WERI-Rb-1 (cell line): ENCODE results near the gene FAM169A.
"Not testable (repeated sequence)": the region's sequence is repeated elsewhere in the genome, so short reads cannot be mapped to it uniquely, and the experiment has no call there.

Experiments used
- DNase-seq: peaks from one replicate; pipeline ENCODE4 v3.0.0-alpha.2; 2020
- H3K27ac ChIP-seq: fragments of 250-450 bp; sonication (Bioruptor Pico); 2 replicates; pipeline ENCODE4 v1.5.1; 2020; ENCODE audit warnings: mild to moderate bottlenecking, moderate library complexity
- H3K27me3 ChIP-seq: fragments of 250-450 bp; sonication (Bioruptor Pico); 2 replicates; pipeline ENCODE4 v1.5.1; 2021; ENCODE audit warnings: mild to moderate bottlenecking, low read depth, moderate library complexity; ENCODE audit not compliant: insufficient read depth, severe bottlenecking
- H3K36me3 ChIP-seq: fragments of 250-450 bp; sonication (Bioruptor Pico); 2 replicates; pipeline ENCODE4 v1.5.1; 2020; ENCODE audit warnings: mild to moderate bottlenecking, moderate library complexity
- H3K4me3 ChIP-seq: 2 replicates; pipeline ENCODE4 v1.5.1; 2011; ENCODE audit warnings: low read depth, mild to moderate bottlenecking, control low read depth, low read length
- H3K9me3 ChIP-seq: fragments of 250-450 bp; sonication (Bioruptor Pico); 2 replicates; pipeline ENCODE4 v1.5.1; 2021; ENCODE audit warnings: mild to moderate bottlenecking, moderate library complexity; ENCODE audit not compliant: severe bottlenecking
- TF ChIP-seq, protein P1 (sequence below): IDR thresholded peaks from 2 replicates; pipeline ENCODE4 v1.5.1; 2011; ENCODE audit warnings: low read depth, mild to moderate bottlenecking, control low read depth, inconsistent platforms, low read length

The FAM169A gene

DNA sequence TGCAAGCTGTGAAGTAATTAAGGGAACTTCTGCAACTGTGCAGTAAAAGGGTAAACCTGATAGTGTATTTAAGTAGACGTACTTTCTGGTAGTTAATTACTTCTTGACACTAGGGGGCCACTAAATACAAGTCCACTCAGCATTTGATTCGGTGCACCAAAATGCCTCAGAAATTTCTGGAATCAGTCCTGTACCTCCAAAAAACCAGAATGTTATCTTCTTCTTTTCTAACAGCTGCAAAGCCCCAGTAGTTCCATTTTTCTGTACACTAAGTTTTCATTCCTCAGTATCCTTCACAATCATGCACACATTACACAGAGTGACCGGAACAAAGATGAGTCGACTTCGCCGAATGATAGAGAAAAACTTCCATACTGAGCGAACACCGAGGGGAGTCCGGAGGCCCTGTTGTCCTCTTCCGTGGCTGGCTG is 99.8 kb downstream of the FAM169A start:
- no peaks in the 10 kb centered on the region for H3K9me3 ChIP-seq
- no peaks in the 10 kb centered on the region for H3K27me3 ChIP-seq
- peaks cover 44% of the 10 kb centered on the region for H3K36me3 ChIP-seq
- TF ChIP-seq, protein P1, sequence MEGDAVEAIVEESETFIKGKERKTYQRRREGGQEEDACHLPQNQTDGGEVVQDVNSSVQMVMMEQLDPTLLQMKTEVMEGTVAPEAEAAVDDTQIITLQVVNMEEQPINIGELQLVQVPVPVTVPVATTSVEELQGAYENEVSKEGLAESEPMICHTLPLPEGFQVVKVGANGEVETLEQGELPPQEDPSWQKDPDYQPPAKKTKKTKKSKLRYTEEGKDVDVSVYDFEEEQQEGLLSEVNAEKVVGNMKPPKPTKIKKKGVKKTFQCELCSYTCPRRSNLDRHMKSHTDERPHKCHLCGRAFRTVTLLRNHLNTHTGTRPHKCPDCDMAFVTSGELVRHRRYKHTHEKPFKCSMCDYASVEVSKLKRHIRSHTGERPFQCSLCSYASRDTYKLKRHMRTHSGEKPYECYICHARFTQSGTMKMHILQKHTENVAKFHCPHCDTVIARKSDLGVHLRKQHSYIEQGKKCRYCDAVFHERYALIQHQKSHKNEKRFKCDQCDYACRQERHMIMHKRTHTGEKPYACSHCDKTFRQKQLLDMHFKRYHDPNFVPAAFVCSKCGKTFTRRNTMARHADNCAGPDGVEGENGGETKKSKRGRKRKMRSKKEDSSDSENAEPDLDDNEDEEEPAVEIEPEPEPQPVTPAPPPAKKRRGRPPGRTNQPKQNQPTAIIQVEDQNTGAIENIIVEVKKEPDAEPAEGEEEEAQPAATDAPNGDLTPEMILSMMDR: peak; percentile 36; the same call in 1 of the 2 replicates
- no peak for DNase-seq
- H3K4me3 ChIP-seq: peak overlapping the region; percentile 75
- H3K27ac ChIP-seq: peak overlapping the region; percentile 52

DNA sequence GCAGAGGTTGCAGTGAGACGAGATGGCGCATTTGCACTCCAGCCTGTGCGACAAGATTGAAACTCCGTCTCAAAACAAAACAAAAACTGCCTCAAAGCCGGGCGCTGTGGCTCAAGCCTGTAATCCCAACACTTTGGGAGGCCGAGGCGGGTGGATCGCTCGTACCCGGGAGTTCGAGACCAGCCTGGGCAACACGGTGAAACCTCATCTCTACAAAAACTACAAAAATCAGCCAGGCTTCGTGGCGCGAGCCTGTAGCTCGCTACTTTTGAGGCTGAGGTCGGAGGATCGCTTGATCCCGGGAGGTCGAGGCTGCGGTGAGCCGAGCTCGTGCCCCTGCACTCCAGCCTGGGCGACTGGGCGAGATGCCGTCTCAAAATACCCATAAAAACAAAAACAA is 100.3 kb downstream of the FAM169A start:
- H3K36me3 ChIP-seq: peaks cover 39% of the 10 kb centered on the region

DNA sequence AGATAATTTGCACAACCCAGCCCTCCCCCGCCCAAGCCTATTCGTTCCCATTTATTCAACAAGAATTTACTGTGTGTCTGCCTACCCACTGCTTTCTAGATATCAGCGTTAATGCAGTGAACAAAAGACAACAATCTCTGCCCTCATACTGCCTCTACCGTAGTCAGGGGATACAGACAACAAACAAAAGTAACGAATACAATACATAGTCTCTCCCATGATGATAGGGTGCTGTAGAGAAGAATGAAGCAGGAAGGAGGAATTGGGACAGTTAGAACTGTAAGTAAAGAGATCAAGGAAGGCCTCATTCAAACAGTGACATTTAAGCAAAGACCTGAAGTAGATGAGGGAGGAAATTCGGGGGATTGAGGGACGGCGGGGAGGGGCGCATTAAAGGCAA is 101.0 kb downstream of the FAM169A start:
- no peak overlapping the region for H3K4me3 ChIP-seq
- peaks cover 37% of the 10 kb centered on the region for H3K36me3 ChIP-seq
- DNase-seq: no peak
- H3K27me3 ChIP-seq: no peaks in the 10 kb centered on the region
- no peak overlapping the region for H3K27ac ChIP-seq
- no peaks in the 10 kb centered on the region for H3K9me3 ChIP-seq
- TF ChIP-seq, protein P1: no peak

More for the DNA sequence above, 100.3 kb downstream of the FAM169A start:
- Histone ChIP-seq H3K4me3 (peak overlapping the region; percentile 75), H3K27me3 (no peaks in the 10 kb centered on the region), H3K9me3 (no peaks in the 10 kb centered on the region), H3K27ac (no peak overlapping the region)
- DNase-seq: no peak
- TF ChIP-seq, protein P1: no peak

DNA sequence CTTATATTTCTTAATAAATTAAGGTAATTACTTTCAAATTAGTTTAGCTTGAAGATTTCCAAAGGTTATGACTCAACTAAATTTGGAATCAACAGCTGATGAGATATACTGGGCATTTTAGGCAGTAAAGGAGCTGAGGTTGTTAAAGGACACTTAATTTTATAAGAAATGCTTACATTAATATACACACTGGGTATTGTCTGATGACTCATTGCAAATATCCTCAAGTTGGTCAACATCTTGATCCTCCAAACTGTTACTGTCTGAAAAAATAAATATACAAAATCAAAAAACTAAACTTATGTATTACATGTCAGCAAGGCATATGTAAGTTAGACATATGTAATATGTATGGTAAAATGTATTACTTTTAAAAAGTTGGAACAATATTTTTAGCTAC is 102.7 kb downstream of the FAM169A start:
- Histone ChIP-seq H3K9me3 (no peaks in the 10 kb centered on the region), H3K27me3 (no peaks in the 10 kb centered on the region), H3K27ac (no peak overlapping the region), H3K36me3 (peaks cover 29% of the 10 kb centered on the region), H3K4me3 (no peak overlapping the region)
- TF ChIP-seq, protein P1: no peak
- no peak for DNase-seq

DNA sequence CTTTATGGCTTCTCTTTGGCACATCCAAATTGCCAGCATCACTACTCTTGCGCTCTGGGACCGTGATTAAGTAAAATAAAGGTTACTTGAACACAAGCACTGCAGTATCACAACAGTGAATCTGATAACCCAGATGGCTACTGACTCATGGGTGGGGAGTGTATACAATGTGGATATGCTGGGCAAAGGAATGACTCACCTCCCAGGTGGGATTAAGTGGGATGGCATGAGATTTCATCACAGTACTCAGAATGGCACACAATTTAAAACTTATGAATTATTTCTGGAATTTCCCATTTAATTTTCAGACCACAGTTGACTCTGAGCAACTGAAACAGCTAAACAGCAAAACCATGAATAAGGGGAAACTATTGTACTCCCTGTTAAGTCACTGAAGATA is 103.6 kb downstream of the FAM169A start:
- Histone ChIP-seq H3K4me3 (no peak overlapping the region), H3K27me3 (no peaks in the 10 kb centered on the region), H3K36me3 (peaks cover 38% of the 10 kb centered on the region), H3K9me3 (no peaks in the 10 kb centered on the region), H3K27ac (no peak overlapping the region)
- TF ChIP-seq, protein P1: no peak
- DNase-seq: no peak

DNA sequence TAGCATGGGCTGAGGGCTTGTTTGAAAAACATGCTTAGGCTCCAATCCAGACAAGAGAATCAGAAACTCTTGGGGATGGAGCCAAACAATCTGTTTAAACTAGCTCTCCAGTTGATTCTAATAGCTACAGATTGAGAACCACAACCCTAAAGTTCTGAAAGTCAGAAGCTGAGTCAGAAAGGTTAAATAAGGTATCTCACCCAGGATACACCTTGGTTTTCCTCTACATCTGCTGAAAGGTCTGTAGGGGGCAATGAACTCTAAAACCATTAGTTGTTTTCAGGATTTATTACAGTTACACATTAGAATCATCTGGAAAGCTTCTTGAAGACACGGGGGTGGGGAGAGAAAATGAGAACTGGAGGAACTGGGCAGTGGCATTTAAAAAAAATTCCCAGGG is 104.9 kb downstream of the FAM169A start:
- no peak overlapping the region for H3K27ac ChIP-seq
- DNase-seq: no peak
- TF ChIP-seq, protein P1: no peak
- no peaks in the 10 kb centered on the region for H3K9me3 ChIP-seq
- no peak overlapping the region for H3K4me3 ChIP-seq
- no peaks in the 10 kb centered on the region for H3K27me3 ChIP-seq
- H3K36me3 ChIP-seq: peaks cover 48% of the 10 kb centered on the region

DNA sequence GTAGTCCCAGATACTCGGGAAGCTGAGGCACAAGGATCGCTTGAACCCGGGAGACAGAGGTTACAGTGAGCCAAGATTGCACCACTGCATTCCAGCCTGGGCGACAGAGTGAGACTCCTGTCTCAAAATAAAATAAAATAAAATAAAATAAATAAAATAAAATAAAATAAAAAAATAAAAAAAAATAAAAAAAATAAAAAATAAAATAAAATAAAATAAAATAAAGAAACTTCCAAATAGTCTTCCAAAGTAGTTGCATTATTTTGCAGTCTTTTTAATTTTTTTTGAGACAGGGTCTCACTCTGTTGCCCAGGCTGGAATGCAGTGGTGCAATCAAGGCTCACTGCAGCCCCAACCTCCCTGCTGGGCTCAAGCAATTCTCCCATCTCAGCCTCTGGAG is 117.4 kb downstream of the FAM169A start:
- peaks cover 24% of the 10 kb centered on the region for H3K36me3 ChIP-seq
- H3K4me3 ChIP-seq, H3K27me3 ChIP-seq, DNase-seq, H3K27ac ChIP-seq, H3K9me3 ChIP-seq: not testable (repeated sequence)
